NCI-H510A (cell line): ENCODE measurements around the gene ZMIZ1.
"Not testable (repeated sequence)": the region's sequence is repeated elsewhere in the genome, so short reads cannot be mapped to it uniquely, and the experiment has no call there.

Source experiments
- DNase-seq: peaks from one replicate; lab custom pipeline; 2025; lab: John Stamatoyannopoulos, UW

ZMIZ1 gene

GRCh38 chr10:79267499-79267898 lies 198.7 kb downstream of the ZMIZ1 start:
- no peak for DNase-seq

- no peak for DNase-seq
Observed at GRCh38 chr10:79268161-79268601, 199.4 kb downstream of the ZMIZ1 start.

GRCh38 chr10:79268742-79269141 lies 200.0 kb downstream of the ZMIZ1 start:
- DNase-seq, result no peak

- no peak for DNase-seq
Observed at GRCh38 chr10:79269443-79269842, 200.7 kb downstream of the ZMIZ1 start.

- no peak for DNase-seq
Observed at GRCh38 chr10:79269969-79270368, 201.2 kb downstream of the ZMIZ1 start.

- no peak for DNase-seq
Observed at GRCh38 chr10:79270466-79271246, 201.9 kb downstream of the ZMIZ1 start.

- DNase-seq, result no peak
Observed at GRCh38 chr10:79272353-79272752, 203.6 kb downstream of the ZMIZ1 start.

GRCh38 chr10:79273604-79274003 lies 204.8 kb downstream of the ZMIZ1 start:
- DNase-seq, result no peak

- DNase-seq, result no peak
Observed at GRCh38 chr10:79274279-79275104, 205.7 kb downstream of the ZMIZ1 start.

GRCh38 chr10:79275105-79275430 lies 206.3 kb downstream of the ZMIZ1 start:
- DNase-seq, result no peak

- DNase-seq, result no peak
Observed at GRCh38 chr10:79275431-79275851, 206.7 kb downstream of the ZMIZ1 start.

- no peak for DNase-seq
Observed at GRCh38 chr10:79277579-79278269, 209.0 kb downstream of the ZMIZ1 start.

- DNase-seq, result not testable (repeated sequence)
Observed at GRCh38 chr10:79279047-79279446, 210.3 kb downstream of the ZMIZ1 start.

GRCh38 chr10:79280956-79281355 lies 212.2 kb downstream of the ZMIZ1 start:
- no peak for DNase-seq

GRCh38 chr10:79282388-79282787 lies 213.6 kb downstream of the ZMIZ1 start:
- no peak for DNase-seq

- no peak for DNase-seq
Observed at GRCh38 chr10:79283616-79284015, 214.8 kb downstream of the ZMIZ1 start.

- no peak for DNase-seq
Observed at GRCh38 chr10:79284158-79284871, 215.5 kb downstream of the ZMIZ1 start.

GRCh38 chr10:79285315-79286197 lies 216.8 kb downstream of the ZMIZ1 start:
- DNase-seq, result no peak

GRCh38 chr10:79286318-79286951 lies 217.7 kb downstream of the ZMIZ1 start:
- DNase-seq, result peak; percentile 33

GRCh38 chr10:79287973-79288723 lies 219.4 kb downstream of the ZMIZ1 start:
- DNase-seq, result no peak
